ENCODE results near the gene FBXL19. TPM values are rescaled to one million over a fixed set of nuclear protein-coding genes. Genes with fewer than 3 reads are reported as not detected.
A peak's percentile ranks its signal among the peaks of the same experiment; 100 is the strongest.

FBXL19 gene
- total and polyA plus RNA-seq, 2 of the 8 experiments (the other 6 are each of a cell fraction or from before 2014, with no cell fraction given): 47.2 to 72.2 TPM

DNA sequence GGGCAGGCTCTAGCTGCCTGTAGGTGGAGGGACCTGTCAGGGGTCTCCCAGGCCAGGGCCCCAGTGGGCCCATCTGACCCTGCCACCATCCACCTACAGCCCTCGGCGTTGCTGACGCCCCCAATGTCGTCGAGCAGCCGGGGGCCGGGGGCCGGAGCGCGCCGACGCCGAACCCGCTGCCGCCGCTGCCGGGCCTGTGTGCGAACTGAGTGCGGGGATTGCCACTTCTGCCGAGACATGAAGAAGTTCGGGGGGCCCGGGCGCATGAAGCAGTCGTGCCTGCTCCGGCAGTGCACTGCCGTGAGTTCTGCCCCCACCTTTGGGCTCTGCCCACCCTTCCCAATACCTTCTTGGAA lies 2.2 kb downstream of the FBXL19 start:
- Histone ChIP-seq H2BK20ac (ENCODE audit: low read length) (no peak overlapping the region), H3K14ac (ENCODE audit: insufficient read length) (no peak overlapping the region), H3K27me3 (replicated peaks in 1 of 4; ENCODE audit: control insufficient read depth in 3 of 4, extremely low read depth in 1 of 4, insufficient read depth in 3 of 4, low read length in 3 of 4) (no peaks in the 10 kb centered on the region), H4K8ac (ENCODE audit: extremely low read depth, insufficient read depth, low read length) (0 out of 2 replicates have a peak overlapping the region, but pooled peaks have one; percentile 5), H2AK5ac (ENCODE audit: low read depth, low read length) (no peak overlapping the region), H2BK5ac (ENCODE audit: low read depth, low read length) (no peak overlapping the region), H3K4ac (replicated peaks; ENCODE audit: insufficient read length, low read depth, low read length) (no peak overlapping the region), H3K79me2 (ENCODE audit: control insufficient read depth in 1 of 2, insufficient read depth in 2 of 2, low read length in 2 of 2) (peaks cover 0 to 10% of the 10 kb centered on the region in 2 experiments; a peak in 2 of 4 replicates), H3K27ac (ENCODE audit: low read depth, low read length) (no peak overlapping the region), H3K4me3 (ENCODE audit: extremely low read depth in 1 of 4, insufficient read depth in 2 of 4, low read depth in 3 of 4, low read length in 4 of 4) (peak overlapping the region in 1 of 4 experiments; percentile 49; a peak in 2 of 8 replicates), H4K91ac (replicated peaks; ENCODE audit: insufficient read length, low read length) (no peak overlapping the region), H3K56ac (replicated peaks; ENCODE audit: insufficient read length, low read depth, low read length) (no peak overlapping the region), H3K9me3 (ENCODE audit: insufficient read depth in 2 of 2, low read depth in 1 of 2, low read length in 1 of 2) (no peaks in the 10 kb centered on the region), H3K36me3 (ENCODE audit: control insufficient read depth in 2 of 4, insufficient read depth in 4 of 4, low read length in 3 of 4) (peaks cover 3 to 23% (median 10%) of the 10 kb centered on the region in 4 experiments; a peak in 7 of 8 replicates), H3K4me1 (replicated peaks in 1 of 4; ENCODE audit: control insufficient read depth in 3 of 4, insufficient read depth in 4 of 4, low read length in 3 of 4) (peaks cover 0 to 9% (median 2%) of the 10 kb centered on the region in 4 experiments; a peak in 4 of 7 replicates), H3K4me2 (ENCODE audit: insufficient read depth in 1 of 2, low read depth in 2 of 2, low read length in 2 of 2) (peak overlapping the region; percentile 68 to 71; a peak in 2 of 4 replicates), H3K23ac (ENCODE audit: insufficient read length) (no peak overlapping the region), H3K23me2 (ENCODE audit: low read depth, low read length) (peaks cover 8% of the 10 kb centered on the region; the same call in 1 of the 2 replicates), H3K79me1 (ENCODE audit: low read depth, low read length) (peaks cover 4% of the 10 kb centered on the region), H2BK15ac (ENCODE audit: low read length) (no peak overlapping the region), H3K9ac (replicated peaks in 1 of 4; ENCODE audit: extremely low read depth in 1 of 4, low read depth in 3 of 4, low read length in 3 of 4) (no peak overlapping the region; a peak in 1 of 7 replicates), H4K20me1 (replicated peaks in 1 of 2; ENCODE audit: control insufficient read depth in 1 of 2, insufficient read depth in 2 of 2, low read length in 2 of 2) (peaks cover 0 to 5% of the 10 kb centered on the region in 2 experiments), H2BK120ac (replicated peaks; ENCODE audit: low read depth, low read length) (no peak overlapping the region), H2BK12ac (ENCODE audit: low read depth, low read length) (no peak overlapping the region), H3K18ac (ENCODE audit: extremely low read depth, low read length) (no peak overlapping the region), H2AFZ (ENCODE audit: low read length) (no peak overlapping the region), H4K5ac (ENCODE audit: insufficient read length, low read depth, low read length) (no peak overlapping the region)
- TF ChIP-seq JUND (IDR thresholded peaks at IDR 0.05; ENCODE audit: low read length) (no peak), KDM5A (IDR thresholded peaks at IDR 0.05; ENCODE audit: low read length) (no peak), MAFK (IDR thresholded peaks at IDR 0.05; ENCODE audit: low read depth, low read length) (no peak), JUN (IDR thresholded peaks at IDR 0.05; ENCODE audit: low read depth, low read length) (no peak), SP4 (IDR thresholded peaks at IDR 0.05; ENCODE audit: low read length) (no peak), POLR2AphosphoS5 (IDR thresholded peaks at IDR 0.05; ENCODE audit: low read depth, low read length) (no peak), EZH2 (IDR thresholded peaks at IDR 0.05; ENCODE audit: low read depth, low read length, severe bottlenecking) (no peak), SAP30 (IDR thresholded peaks at IDR 0.05; ENCODE audit: insufficient read depth, insufficient replicate concordance, low read length) (no peak), CBX8 (IDR thresholded peaks at IDR 0.05; ENCODE audit: borderline replicate concordance, low read depth, low read length) (no peak), TCF12 (IDR thresholded peaks at IDR 0.05; ENCODE audit: low read depth, low read length) (no peak)
- TF ChIP-seq, protein P1, sequence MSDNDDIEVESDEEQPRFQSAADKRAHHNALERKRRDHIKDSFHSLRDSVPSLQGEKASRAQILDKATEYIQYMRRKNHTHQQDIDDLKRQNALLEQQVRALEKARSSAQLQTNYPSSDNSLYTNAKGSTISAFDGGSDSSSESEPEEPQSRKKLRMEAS (IDR thresholded peaks at IDR 0.05): no peak
- FAIRE-seq (no peak), DNase-seq (ENCODE audit: low read depth in 1 of 2, low spot score in 2 of 2) (no peak)
- ChIA-PET POLR2A (ENCODE audit: partially characterized antibody) (interaction anchor here (1.1 to 8.2 kb wide), 7 partner anchors 10 to 151 kb away, joined by 3 to 105 read pairs (median 4); no protein-coding TSS in a partner anchor), CTCF (ENCODE audit: partially characterized antibody) (interaction anchor here (0.7 to 4.4 kb wide), 5 partner anchors 10 to 80 kb away, joined by 3 to 33 read pairs (median 6); no protein-coding TSS in a partner anchor)
- WGBS, 2 experiments (ENCODE audit: extremely low coverage in 1 of 2, insufficient coverage in 1 of 2, insufficient read length in 1 of 2, insufficient replicate concordance in 2 of 2, low coverage in 1 of 2, low lambda C conversion rate in 2 of 2, missing lambda C conversion rate in 1 of 2): 96% methylated on average over 19 of the region's 26 CpGs; no CpG with 5 or more reads in 1 of the 2 experiments
